HepG2 (cell line): ENCODE data around the gene CDS1. TPM values are rescaled to one million over a fixed set of nuclear protein-coding genes. Genes with fewer than 3 reads are reported as not detected.

ENCODE experiments used
- BCL6 ChIP-seq: IDR thresholded peaks from 2 replicates; pipeline ENCODE4 v1.6.1; 2016; ENCODE audit warnings: missing genetic modification reagents, missing compliant biosample characterization
- CC2D1A ChIP-seq: sonication (generic); formaldehyde crosslinking; IDR thresholded peaks from 2 replicates; pipeline ENCODE4 v1.8.1; 2023; ENCODE audit warnings: mild to moderate bottlenecking, missing genetic modification reagents
- DMAP1 ChIP-seq: IDR thresholded peaks from 2 replicates; pipeline ENCODE4 v1.6.1; 2016
- GABPB1 ChIP-seq: IDR thresholded peaks from 2 replicates; pipeline ENCODE4 v1.6.1; 2016; ENCODE audit warnings: mild to moderate bottlenecking, missing genetic modification reagents, moderate library complexity, missing compliant biosample characterization
- GFI1 ChIP-seq: sonication (generic); formaldehyde crosslinking; IDR thresholded peaks from 2 replicates; pipeline ENCODE4 v1.5.0; 2020; ENCODE audit warnings: missing genetic modification reagents, mild to moderate bottlenecking, borderline replicate concordance
- ISX ChIP-seq: sonication (generic); formaldehyde crosslinking; conservative IDR thresholded peaks from 2 replicates; pipeline ENCODE4 v1.5.0; 2020; ENCODE audit warnings: missing genetic modification reagents
- PHF20 ChIP-seq: sonication (generic); formaldehyde crosslinking; IDR thresholded peaks from 2 replicates; pipeline ENCODE4 v1.5.0; 2020; ENCODE audit warnings: mild to moderate bottlenecking, missing genetic modification reagents
- SNAI1 ChIP-seq: sonication (generic); formaldehyde crosslinking; IDR thresholded peaks from 2 replicates; pipeline ENCODE4 v1.5.0; 2020; ENCODE audit warnings: mild to moderate bottlenecking, missing genetic modification reagents, borderline replicate concordance
- SNRNP70 ChIP-seq: fragments of 200-400 bp; formaldehyde crosslinking; IDR thresholded peaks from 2 replicates; pipeline ENCODE4 v1.6.1; 2017; ENCODE audit warnings: mild to moderate bottlenecking, low read depth, low read length, moderate library complexity
- SOX13 ChIP-seq, 3 experiments: fragments of 450-650 bp in 1 of 3; sonication (generic) in 1 of 3; formaldehyde crosslinking in 1 of 3; IDR thresholded peaks in 2 of 3; conservative IDR thresholded peaks in 1 of 3; 2 replicates each; pipeline versions ENCODE4 v1.5.0 to v1.6.1; 2016 to 2020; ENCODE audit warnings: antibody characterized with exemption in 1 of 3, mild to moderate bottlenecking in 1 of 3, missing compliant biosample characterization in 1 of 3, missing genetic modification reagents in 1 of 3, moderate library complexity in 1 of 3
- TBL1XR1 ChIP-seq: fragments of 150-350 bp; IDR thresholded peaks from 2 replicates; pipeline ENCODE4 v1.6.1; 2014; ENCODE audit warnings: borderline replicate concordance, low read length; ENCODE audit not compliant: partially characterized antibody
- ZBTB7B ChIP-seq: sonication (generic); formaldehyde crosslinking; IDR thresholded peaks from 2 replicates; pipeline ENCODE4 v1.4.0; 2020; ENCODE audit warnings: missing genetic modification reagents
- ZNF30 ChIP-seq: sonication (generic); formaldehyde crosslinking; IDR thresholded peaks from 2 replicates; pipeline ENCODE4 v1.5.0; 2020; ENCODE audit warnings: mild to moderate bottlenecking, missing genetic modification reagents
- ZNF335 ChIP-seq: sonication (generic); formaldehyde crosslinking; IDR thresholded peaks from 2 replicates; pipeline ENCODE4 v1.4.0; 2020; ENCODE audit warnings: missing genetic modification reagents
- ZNF543 ChIP-seq: sonication (generic); formaldehyde crosslinking; IDR thresholded peaks from 2 replicates; pipeline ENCODE4 v1.4.0; 2020; ENCODE audit warnings: mild to moderate bottlenecking, missing genetic modification reagents
- ZNF605 ChIP-seq: sonication (generic); formaldehyde crosslinking; IDR thresholded peaks from 2 replicates; pipeline ENCODE4 v1.8.0; 2022; ENCODE audit warnings: mild to moderate bottlenecking, missing genetic modification reagents
- ZNF644 ChIP-seq: IDR thresholded peaks from 2 replicates; pipeline ENCODE4 v1.6.1; 2016; ENCODE audit warnings: low read depth
- ZNF724P ChIP-seq: sonication (generic); formaldehyde crosslinking; IDR thresholded peaks from 2 replicates; pipeline ENCODE4 v1.8.0; 2022; ENCODE audit warnings: missing genetic modification reagents, borderline replicate concordance
- ZNF772 ChIP-seq: sonication (generic); formaldehyde crosslinking; IDR thresholded peaks from 2 replicates; pipeline ENCODE4 v1.5.0; 2020; ENCODE audit warnings: mild to moderate bottlenecking, missing genetic modification reagents
- ZNF790 ChIP-seq: sonication (generic); formaldehyde crosslinking; IDR thresholded peaks from 2 replicates; pipeline ENCODE4 v1.8.0; 2022; ENCODE audit warnings: missing genetic modification reagents, mild to moderate bottlenecking, borderline replicate concordance
- ZSCAN31 ChIP-seq: sonication (generic); formaldehyde crosslinking; IDR thresholded peaks from 2 replicates; pipeline ENCODE4 v1.5.0; 2020; ENCODE audit warnings: low read depth, mild to moderate bottlenecking, missing genetic modification reagents
- polyA plus RNA-seq, 8 experiments: library from polyadenylated mRNA; depleted of rRNA in 3 of 8; stranded (reverse) in 7 of 8; unstranded in 1 of 8; fragments of >200 nt; fragmentation: Illumina TruSeq in 4 of 8; extraction: Trizol in 4 of 8; gene quantifications; 2 replicates each; pipeline versions ENCODE4 v1.2.1 to v1.2.3, GENCODE V29; 2011 to 2016; ENCODE audit warnings: low read depth in 4 of 8, missing spikeins in 1 of 8, mixed read lengths in 1 of 8; ENCODE audit not compliant: insufficient read depth in 1 of 8
- total RNA-seq, 5 experiments: library from RNA; depleted of rRNA; stranded (reverse); fragments of >200 nt; fragmentation: Illumina TruSeq; extraction: Trizol; gene quantifications; 2 replicates each; pipeline ENCODE4 v1.2.3, GENCODE V29; 2016; ENCODE audit warnings: low read depth in 1 of 5
- TF ChIP-seq, protein P1 (sequence below): sonication (generic); formaldehyde crosslinking; conservative IDR thresholded peaks from 2 replicates; pipeline ENCODE4 v1.4.0; 2020; ENCODE audit warnings: missing genetic modification reagents
- TF ChIP-seq, protein P2 (sequence below): sonication (generic); formaldehyde crosslinking; IDR thresholded peaks from 2 replicates; pipeline ENCODE4 v1.4.0; 2020; ENCODE audit warnings: missing genetic modification reagents
- TF ChIP-seq, protein P3 (sequence below): sonication (generic); formaldehyde crosslinking; IDR thresholded peaks from 2 replicates; pipeline ENCODE4 v1.8.0; 2022; ENCODE audit warnings: low read depth, missing genetic modification reagents
- TF ChIP-seq, protein P4 (sequence below): sonication (generic); formaldehyde crosslinking; IDR thresholded peaks from 2 replicates; pipeline ENCODE4 v1.5.0; 2020; ENCODE audit warnings: mild to moderate bottlenecking, missing genetic modification reagents

The CDS1 gene
- total and polyA plus RNA-seq, 2 of the 13 experiments (the other 11 are each of a cell fraction or from before 2014, with no cell fraction given): 2.1 to 3.2 TPM

DNA sequence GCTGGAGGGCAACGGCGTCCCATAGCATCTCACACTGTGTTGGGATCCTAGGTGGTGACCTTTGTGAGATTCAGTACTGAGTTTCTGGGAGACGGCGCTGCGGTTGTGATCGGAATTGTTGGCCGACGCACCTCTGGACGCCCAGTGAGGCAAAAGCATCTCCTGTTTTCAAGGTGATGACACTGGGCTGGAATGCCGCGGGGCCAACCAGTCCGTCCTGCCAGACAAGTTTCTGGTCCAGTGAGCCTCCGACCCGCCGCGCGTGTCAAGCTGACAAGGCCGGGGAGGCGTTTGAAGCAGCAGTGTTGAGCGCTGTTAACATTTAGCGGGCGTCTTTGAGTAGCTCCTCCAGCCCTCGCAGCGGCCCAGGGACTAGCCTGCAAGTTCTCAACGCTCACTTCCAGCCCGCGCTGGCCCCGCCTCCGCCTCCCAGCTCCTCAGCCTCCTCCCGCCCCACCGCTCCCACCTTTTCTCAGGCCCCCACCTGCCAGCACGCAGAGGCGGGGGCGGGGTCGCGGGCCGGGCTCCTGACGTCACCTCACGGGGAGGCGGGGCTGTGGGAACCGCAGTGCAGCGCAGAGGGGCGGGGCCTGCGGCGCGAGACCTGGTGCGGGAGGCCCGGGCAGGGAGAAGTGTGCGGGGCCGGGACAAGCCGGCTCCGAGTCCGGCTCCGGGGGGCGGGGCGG lies 482 bp upstream of the CDS1 start (continued):
- TF ChIP-seq ZSCAN31 (CRISPR knock-in tag) (no peak), PHF20 (no peak), ZNF543 (CRISPR knock-in tag) (no peak), ZNF605 (peak; percentile 40; the same call in 1 of the 2 replicates), CC2D1A (CRISPR knock-in tag) (no peak), ZNF644 (CRISPR knock-in tag) (no peak), ZBTB7B (no peak), ZNF30 (no peak), ZNF790 (CRISPR knock-in tag) (no peak), DMAP1 (CRISPR knock-in tag) (no peak), SNAI1 (CRISPR knock-in tag) (no peak), ISX (no peak), SNRNP70 (no peak), ZNF335 (CRISPR knock-in tag) (no peak), TBL1XR1 (no peak), BCL6 (CRISPR knock-in tag) (no peak; the same call in 1 of the 2 replicates), ZNF772 (CRISPR knock-in tag) (no peak), GABPB1 (CRISPR knock-in tag) (peak; percentile 55; the same call in 1 of the 2 replicates), GFI1 (CRISPR knock-in tag) (no peak), ZNF724P (no peak), SOX13 (IDR thresholded peaks at IDR 0.05) (no peak), SOX13 (CRISPR knock-in tag; conservative IDR thresholded peaks at IDR 0.05 in 1 of 2, IDR thresholded peaks at IDR 0.05 in 1 of 2) (no peak)
- TF ChIP-seq, protein P1, sequence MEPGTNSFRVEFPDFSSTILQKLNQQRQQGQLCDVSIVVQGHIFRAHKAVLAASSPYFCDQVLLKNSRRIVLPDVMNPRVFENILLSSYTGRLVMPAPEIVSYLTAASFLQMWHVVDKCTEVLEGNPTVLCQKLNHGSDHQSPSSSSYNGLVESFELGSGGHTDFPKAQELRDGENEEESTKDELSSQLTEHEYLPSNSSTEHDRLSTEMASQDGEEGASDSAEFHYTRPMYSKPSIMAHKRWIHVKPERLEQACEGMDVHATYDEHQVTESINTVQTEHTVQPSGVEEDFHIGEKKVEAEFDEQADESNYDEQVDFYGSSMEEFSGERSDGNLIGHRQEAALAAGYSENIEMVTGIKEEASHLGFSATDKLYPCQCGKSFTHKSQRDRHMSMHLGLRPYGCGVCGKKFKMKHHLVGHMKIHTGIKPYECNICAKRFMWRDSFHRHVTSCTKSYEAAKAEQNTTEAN (CRISPR knock-in tag): no peak
- TF ChIP-seq, protein P2, sequence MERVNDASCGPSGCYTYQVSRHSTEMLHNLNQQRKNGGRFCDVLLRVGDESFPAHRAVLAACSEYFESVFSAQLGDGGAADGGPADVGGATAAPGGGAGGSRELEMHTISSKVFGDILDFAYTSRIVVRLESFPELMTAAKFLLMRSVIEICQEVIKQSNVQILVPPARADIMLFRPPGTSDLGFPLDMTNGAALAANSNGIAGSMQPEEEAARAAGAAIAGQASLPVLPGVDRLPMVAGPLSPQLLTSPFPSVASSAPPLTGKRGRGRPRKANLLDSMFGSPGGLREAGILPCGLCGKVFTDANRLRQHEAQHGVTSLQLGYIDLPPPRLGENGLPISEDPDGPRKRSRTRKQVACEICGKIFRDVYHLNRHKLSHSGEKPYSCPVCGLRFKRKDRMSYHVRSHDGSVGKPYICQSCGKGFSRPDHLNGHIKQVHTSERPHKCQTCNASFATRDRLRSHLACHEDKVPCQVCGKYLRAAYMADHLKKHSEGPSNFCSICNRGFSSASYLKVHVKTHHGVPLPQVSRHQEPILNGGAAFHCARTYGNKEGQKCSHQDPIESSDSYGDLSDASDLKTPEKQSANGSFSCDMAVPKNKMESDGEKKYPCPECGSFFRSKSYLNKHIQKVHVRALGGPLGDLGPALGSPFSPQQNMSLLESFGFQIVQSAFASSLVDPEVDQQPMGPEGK (CRISPR knock-in tag): peak; percentile 95
- TF ChIP-seq, protein P3, sequence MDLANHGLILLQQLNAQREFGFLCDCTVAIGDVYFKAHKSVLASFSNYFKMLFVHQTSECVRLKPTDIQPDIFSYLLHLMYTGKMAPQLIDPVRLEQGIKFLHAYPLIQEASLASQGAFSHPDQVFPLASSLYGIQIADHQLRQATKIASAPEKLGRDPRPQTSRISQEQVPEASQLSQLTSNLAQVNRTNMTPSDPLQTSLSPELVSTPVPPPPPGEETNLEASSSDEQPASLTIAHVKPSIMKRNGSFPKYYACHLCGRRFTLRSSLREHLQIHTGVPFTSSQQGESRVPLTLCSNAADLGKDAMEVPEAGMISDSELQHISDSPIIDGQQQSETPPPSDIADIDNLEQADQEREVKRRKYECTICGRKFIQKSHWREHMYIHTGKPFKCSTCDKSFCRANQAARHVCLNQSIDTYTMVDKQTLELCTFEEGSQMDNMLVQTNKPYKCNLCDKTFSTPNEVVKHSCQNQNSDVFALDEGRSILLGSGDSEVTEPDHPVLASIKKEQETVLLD: no peak
- TF ChIP-seq, protein P4, sequence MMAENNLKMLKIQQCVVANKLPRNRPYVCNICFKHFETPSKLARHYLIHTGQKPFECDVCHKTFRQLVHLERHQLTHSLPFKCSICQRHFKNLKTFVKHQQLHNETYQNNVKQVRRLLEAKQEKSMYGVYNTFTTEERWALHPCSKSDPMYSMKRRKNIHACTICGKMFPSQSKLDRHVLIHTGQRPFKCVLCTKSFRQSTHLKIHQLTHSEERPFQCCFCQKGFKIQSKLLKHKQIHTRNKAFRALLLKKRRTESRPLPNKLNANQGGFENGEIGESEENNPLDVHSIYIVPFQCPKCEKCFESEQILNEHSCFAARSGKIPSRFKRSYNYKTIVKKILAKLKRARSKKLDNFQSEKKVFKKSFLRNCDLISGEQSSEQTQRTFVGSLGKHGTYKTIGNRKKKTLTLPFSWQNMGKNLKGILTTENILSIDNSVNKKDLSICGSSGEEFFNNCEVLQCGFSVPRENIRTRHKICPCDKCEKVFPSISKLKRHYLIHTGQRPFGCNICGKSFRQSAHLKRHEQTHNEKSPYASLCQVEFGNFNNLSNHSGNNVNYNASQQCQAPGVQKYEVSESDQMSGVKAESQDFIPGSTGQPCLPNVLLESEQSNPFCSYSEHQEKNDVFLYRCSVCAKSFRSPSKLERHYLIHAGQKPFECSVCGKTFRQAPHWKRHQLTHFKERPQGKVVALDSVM (CRISPR knock-in tag): no peak
